DMS 273 treated with DMSO at 0.1 percent for 48 hours (cell line): ENCODE data around the gene RPL10L.

ENCODE experiments used
- DNase-seq: peaks from one replicate; lab custom pipeline; 2025; lab: John Stamatoyannopoulos, UW

Gene RPL10L

DNA sequence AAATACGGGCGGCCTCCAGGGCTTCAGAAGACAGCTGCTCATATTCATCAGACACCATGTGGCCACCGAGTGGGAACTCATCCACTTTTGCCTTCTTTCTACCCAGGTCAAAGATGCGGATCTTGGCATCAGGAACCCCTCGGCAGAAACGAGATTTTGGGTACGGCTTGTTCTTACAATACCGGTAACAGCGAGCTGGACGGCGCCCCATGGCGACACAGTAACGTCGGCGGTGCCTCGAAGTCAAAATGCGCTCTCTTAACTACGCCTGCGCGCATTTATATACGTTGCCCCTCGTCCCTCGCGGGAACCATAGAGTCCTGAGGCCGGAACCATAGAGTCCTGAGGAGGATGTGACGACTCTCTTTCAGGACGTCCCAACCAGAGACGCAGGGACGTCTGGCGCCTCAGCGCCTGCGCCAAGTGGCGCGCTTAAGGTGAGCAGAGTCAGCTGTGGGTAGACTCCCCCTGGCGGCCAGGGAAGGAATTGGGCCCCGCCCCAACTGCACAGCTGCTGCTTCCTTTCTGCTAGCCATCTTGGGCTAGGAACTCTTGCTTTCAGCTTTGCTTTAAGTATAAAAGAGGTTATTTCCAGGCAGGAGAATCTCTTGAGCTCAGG lies at the start of gene RPL10L:
Gene RPL10L, minus strand, starts transcription at position 256 of the 619 bp plus-strand sequence. Its CDS starts 45 bp downstream, at position 211.
- DNase-seq = no peak

DNA sequence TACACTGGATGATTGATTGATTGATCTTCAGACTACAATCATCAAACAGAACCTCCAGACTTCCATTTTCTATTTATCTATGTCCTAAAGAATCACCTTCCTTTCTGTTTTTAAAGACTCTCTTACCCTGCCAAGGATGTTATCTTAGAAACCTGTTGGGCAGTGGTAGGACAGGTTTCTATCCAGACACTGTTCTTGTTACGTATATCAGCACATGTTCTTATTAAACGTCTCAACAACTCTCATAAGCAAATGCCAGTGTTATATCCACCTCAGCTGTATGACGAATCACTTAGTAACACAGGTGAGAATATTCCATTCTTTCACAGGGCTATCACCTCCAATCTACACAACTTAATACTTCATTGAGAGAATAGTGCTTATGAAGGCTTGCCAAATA lies 40.2 kb upstream of the RPL10L start:
- DNase-seq = no peak

DNA sequence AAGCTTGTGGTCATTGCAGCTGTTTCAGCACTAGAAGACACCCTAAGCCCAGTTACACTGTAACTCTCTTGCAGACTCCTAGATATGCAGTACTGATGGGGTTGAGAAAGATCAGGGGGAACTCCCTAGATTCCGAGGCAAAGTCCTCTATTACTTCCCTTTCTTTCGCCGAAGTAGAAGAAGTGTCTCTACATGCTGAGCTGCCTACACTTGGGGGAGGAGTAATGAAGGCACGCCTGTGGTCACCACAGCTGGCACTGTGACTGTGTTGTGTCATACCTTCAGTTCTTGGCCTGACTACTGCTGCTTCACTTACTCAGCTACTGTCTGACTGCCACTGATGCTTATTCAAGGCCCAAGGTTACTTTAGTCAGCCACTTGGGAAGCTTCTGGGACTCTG lies 35.1 kb upstream of the RPL10L start:
- no peak for DNase-seq

- no peak for DNase-seq
Observed at GRCh38 chr14:46672128-46672527, 20.5 kb upstream of the RPL10L start.

GRCh38 chr14:46663382-46663781 lies 11.8 kb upstream of the RPL10L start:
- no peak for DNase-seq

- no peak for DNase-seq
Observed at GRCh38 chr14:46661728-46662127, 10.1 kb upstream of the RPL10L start.

DNA sequence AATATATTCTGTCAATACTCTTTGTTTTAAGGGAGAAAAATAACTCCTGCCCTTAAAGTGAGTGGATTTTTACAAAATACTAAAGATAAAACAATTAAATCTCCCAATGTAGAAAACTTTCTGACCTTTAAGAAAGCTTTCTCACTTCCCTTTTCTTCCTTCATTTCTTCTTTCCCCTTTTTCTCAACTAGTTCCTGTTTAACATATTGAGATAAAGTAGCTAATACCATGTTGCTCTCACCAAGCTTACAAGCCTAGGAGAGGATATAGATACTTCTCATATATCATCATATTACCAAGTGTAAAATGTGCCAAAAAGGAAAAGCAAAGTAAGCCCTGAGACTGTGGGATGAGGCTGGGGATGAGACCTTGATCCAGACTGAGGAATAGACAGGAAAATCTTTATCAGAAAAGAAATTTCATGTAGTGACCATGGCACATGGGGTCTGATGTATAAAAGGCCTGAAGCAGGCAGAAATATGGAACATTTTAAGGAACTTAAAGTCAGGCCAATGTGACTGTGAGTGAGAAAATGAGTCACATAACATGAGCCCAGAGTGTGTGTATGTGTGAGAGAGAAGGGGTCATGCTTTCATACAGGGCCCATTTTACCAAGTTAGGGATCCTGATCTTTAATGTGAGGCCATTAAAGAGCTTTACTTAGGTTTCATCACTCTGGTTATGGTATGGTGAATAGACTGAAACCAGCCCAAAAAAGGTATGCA lies 1.6 kb upstream of the RPL10L start:
- no peak for DNase-seq

GRCh38 chr14:46646796-46647195 lies 4.8 kb downstream of the RPL10L start:
- no peak for DNase-seq

DNA sequence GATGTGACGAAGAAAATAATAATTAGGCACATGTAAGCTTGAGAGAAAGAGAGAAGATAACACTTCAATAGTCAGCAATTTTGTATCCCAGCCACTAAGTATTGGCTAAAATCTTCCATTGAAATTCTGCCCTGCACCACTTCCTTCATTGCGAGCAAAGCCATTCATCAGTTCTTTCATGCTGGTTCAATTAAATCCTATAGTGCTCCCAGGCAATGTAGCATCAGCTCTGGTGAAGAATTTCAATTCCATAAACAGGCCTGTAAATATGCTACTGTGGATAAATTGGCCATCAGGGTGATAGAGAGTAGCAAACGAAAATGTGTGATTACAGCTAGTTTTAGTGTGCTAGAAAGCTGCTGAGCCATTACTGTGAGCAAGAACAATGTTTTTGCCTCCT lies 24.7 kb downstream of the RPL10L start:
- DNase-seq = no peak
